ENCODE results near the gene PNKD. TPM values are rescaled to one million over a fixed set of nuclear protein-coding genes. Genes with fewer than 3 reads are reported as not detected.
A peak's percentile ranks its signal among the peaks of the same experiment; 100 is the strongest.

Gene PNKD
- total and polyA plus RNA-seq, 10 of the 15 experiments (the other 5 are each of a cell fraction or from before 2014, with no cell fraction given), result 27.2 to 106 (median 61.3) TPM

GRCh38 chr2:218226903-218227302 is 43.4 kb upstream of the PNKD start:
- Histone ChIP-seq H3K4me1 (ENCODE audit: control insufficient read depth, insufficient read depth, low read length) (peaks cover 44% of the 10 kb centered on the region), H3K4me3 (no peak overlapping the region), H3K79me2 (ENCODE audit: control insufficient read depth, insufficient read depth, low read length) (peaks cover 62% of the 10 kb centered on the region), H3K27ac (ENCODE audit: control insufficient read depth, insufficient read depth) (no peak overlapping the region), H3K4me2 (ENCODE audit: control insufficient read depth, insufficient read depth) (no peak overlapping the region), H4K20me1 (ENCODE audit: control insufficient read depth, insufficient read depth) (peaks cover 11% of the 10 kb centered on the region), H2AFZ (ENCODE audit: control insufficient read depth, low read depth, low read length) (no peak overlapping the region), H3K9ac (ENCODE audit: control insufficient read depth, insufficient read depth, low read length) (no peak overlapping the region), H3K36me3 (ENCODE audit: control insufficient read depth in 2 of 2, insufficient read depth in 2 of 2, low read length in 1 of 2) (peaks cover 5 to 43% of the 10 kb centered on the region in 2 experiments), H3K27me3 (replicated peaks in 1 of 2; ENCODE audit: control insufficient read depth in 2 of 2, insufficient read depth in 2 of 2, low read length in 1 of 2) (no peaks in the 10 kb centered on the region), H3K9me3 (replicated peaks; ENCODE audit: control insufficient read depth, insufficient read depth, low read length) (no peaks in the 10 kb centered on the region)
- ATAC-seq (no peak), FAIRE-seq (no peak), DNase-seq (ENCODE audit: low read depth, low spot score) (no peak)
- no peak for TF ChIP-seq RFX5 (IDR thresholded peaks at IDR 0.05; ENCODE audit: low read depth, low read length)
- peak; percentile 56; the same call in 1 of the 2 replicates for TF ChIP-seq POLR2AphosphoS5 (IDR thresholded peaks at IDR 0.05; ENCODE audit: low read length)
- TF ChIP-seq E4F1 (IDR thresholded peaks at IDR 0.05; ENCODE audit: borderline replicate concordance, partially characterized antibody), result no peak
- no peak for TF ChIP-seq WRNIP1 (IDR thresholded peaks at IDR 0.05; ENCODE audit: borderline replicate concordance, low read depth, low read length)
- TF ChIP-seq ATF3 (IDR thresholded peaks at IDR 0.05; ENCODE audit: borderline replicate concordance, extremely low read depth, low read depth, low read length), result no peak
- TF ChIP-seq ZNF217 (IDR thresholded peaks at IDR 0.05), result no peak
- no peak for TF ChIP-seq POLR2A (IDR thresholded peaks at IDR 0.05; ENCODE audit: low read depth, low read length)
- ChIA-PET SMC1A (ENCODE audit: uncharacterized antibody, unreplicated experiment) (interaction anchor here (1.0 kb wide), 2 partner anchors 9 to 10 kb away, joined by 3 to 5 read pairs; partner anchors contain the start of gene ARPC2), CTCF (interaction anchor here (1.3 to 2.0 kb wide), 3 partner anchors 8 to 30 kb away, joined by 3 to 9 read pairs (median 4); partner anchors contain the start of gene ARPC2), RAD21 (ENCODE audit: unreplicated experiment) (interaction anchor here (0.6 to 1.1 kb wide), 2 partner anchors 10 to 15 kb away, joined by 3 to 4 read pairs; partner anchors contain the start of gene ARPC2), POLR2A (interaction anchor here (0.5 to 6.6 kb wide), 6 partner anchors 8 to 45 kb away, joined by 3 to 98 read pairs (median 4); partner anchors contain the start of genes ARPC2 and PNKD)
- intact Hi-C loops (cut with micrococcal nuclease; ENCODE audit: unreplicated experiment), result no loop called here
- in situ Hi-C loops (cut with MboI), result no loop called here
- 54% methylated on average over 3 of the region's 3 CpGs for WGBS (ENCODE audit: insufficient coverage, insufficient replicate concordance, low lambda C conversion rate, missing lambda C conversion rate)
- no TSS peak for BruUV-seq (replicated peaks)
